ENCODE results near the gene RPE.

Gene RPE

GRCh38 chr2:209974576-209974975, 27.9 kb upstream of the RPE start:
- H3K9ac ChIP-seq (ENCODE audit: low read length), result no peak overlapping the region
- no peaks in the 10 kb centered on the region for H3K36me3 ChIP-seq (ENCODE audit: control insufficient read depth, insufficient read depth, low read length)
- H3K4me1 ChIP-seq (ENCODE audit: control insufficient read depth, insufficient read depth, low read length), result no peaks in the 10 kb centered on the region
- no peak overlapping the region for H3K27ac ChIP-seq (ENCODE audit: low read depth, low read length)
- no peak overlapping the region for H3K4me3 ChIP-seq (ENCODE audit: low read depth, low read length)
- 0 out of 2 replicates have a peak, but pooled peaks cover 3% of the 10 kb centered on the region for H3K27me3 ChIP-seq (ENCODE audit: control insufficient read depth, insufficient read depth, low read length)
- H3K9me3 ChIP-seq (ENCODE audit: control insufficient read depth, insufficient read depth, low read depth, low read length), result no peaks in the 10 kb centered on the region

- no peaks in the 10 kb centered on the region for H3K4me1 ChIP-seq (ENCODE audit: control insufficient read depth, insufficient read depth, low read length)
- H3K4me3 ChIP-seq (ENCODE audit: low read depth, low read length), result no peak overlapping the region
- no peaks in the 10 kb centered on the region for H3K9me3 ChIP-seq (ENCODE audit: control insufficient read depth, insufficient read depth, low read depth, low read length)
- no peaks in the 10 kb centered on the region for H3K36me3 ChIP-seq (ENCODE audit: control insufficient read depth, insufficient read depth, low read length)
- no peak overlapping the region for H3K27ac ChIP-seq (ENCODE audit: low read depth, low read length)
- 0 out of 2 replicates have a peak, but pooled peaks cover 3% of the 10 kb centered on the region for H3K27me3 ChIP-seq (ENCODE audit: control insufficient read depth, insufficient read depth, low read length)
- H3K9ac ChIP-seq (ENCODE audit: low read length), result no peak overlapping the region
These were observed 25.6 kb upstream of the RPE start for GRCh38 chr2:209976698-209977385.

- Histone ChIP-seq H3K4me1 (ENCODE audit: control insufficient read depth, insufficient read depth, low read length) (no peaks in the 10 kb centered on the region), H3K27ac (ENCODE audit: low read depth, low read length) (no peak overlapping the region), H3K27me3 (ENCODE audit: control insufficient read depth, insufficient read depth, low read length) (0 out of 2 replicates have a peak, but pooled peaks cover 3% of the 10 kb centered on the region), H3K9me3 (ENCODE audit: control insufficient read depth, insufficient read depth, low read depth, low read length) (no peaks in the 10 kb centered on the region), H3K4me3 (ENCODE audit: low read depth, low read length) (no peak overlapping the region), H3K9ac (ENCODE audit: low read length) (no peak overlapping the region), H3K36me3 (ENCODE audit: control insufficient read depth, insufficient read depth, low read length) (no peaks in the 10 kb centered on the region)
These were observed 24.8 kb upstream of the RPE start for GRCh38 chr2:209977386-209978239.

GRCh38 chr2:209984291-209984690, 18.1 kb upstream of the RPE start:
- Histone ChIP-seq H3K9me3 (ENCODE audit: control insufficient read depth, insufficient read depth, low read depth, low read length) (no peaks in the 10 kb centered on the region), H3K4me3 (ENCODE audit: low read depth, low read length) (no peak overlapping the region), H3K27ac (ENCODE audit: low read depth, low read length) (no peak overlapping the region), H3K9ac (ENCODE audit: low read length) (no peak overlapping the region), H3K36me3 (ENCODE audit: control insufficient read depth, insufficient read depth, low read length) (no peaks in the 10 kb centered on the region), H3K27me3 (ENCODE audit: control insufficient read depth, insufficient read depth, low read length) (no peaks in the 10 kb centered on the region), H3K4me1 (ENCODE audit: control insufficient read depth, insufficient read depth, low read length) (no peaks in the 10 kb centered on the region)

GRCh38 chr2:209985874-209986273, 16.6 kb upstream of the RPE start:
- Histone ChIP-seq H3K4me1 (ENCODE audit: control insufficient read depth, insufficient read depth, low read length) (no peaks in the 10 kb centered on the region), H3K9me3 (ENCODE audit: control insufficient read depth, insufficient read depth, low read depth, low read length) (no peaks in the 10 kb centered on the region), H3K4me3 (ENCODE audit: low read depth, low read length) (no peak overlapping the region), H3K27me3 (ENCODE audit: control insufficient read depth, insufficient read depth, low read length) (no peaks in the 10 kb centered on the region), H3K27ac (ENCODE audit: low read depth, low read length) (no peak overlapping the region), H3K36me3 (ENCODE audit: control insufficient read depth, insufficient read depth, low read length) (no peaks in the 10 kb centered on the region), H3K9ac (ENCODE audit: low read length) (no peak overlapping the region)

GRCh38 chr2:209986415-209986814, 16.0 kb upstream of the RPE start:
- Histone ChIP-seq H3K9ac (ENCODE audit: low read length) (no peak overlapping the region), H3K27me3 (ENCODE audit: control insufficient read depth, insufficient read depth, low read length) (no peaks in the 10 kb centered on the region), H3K36me3 (ENCODE audit: control insufficient read depth, insufficient read depth, low read length) (no peaks in the 10 kb centered on the region), H3K4me1 (ENCODE audit: control insufficient read depth, insufficient read depth, low read length) (no peaks in the 10 kb centered on the region), H3K4me3 (ENCODE audit: low read depth, low read length) (no peak overlapping the region), H3K9me3 (ENCODE audit: control insufficient read depth, insufficient read depth, low read depth, low read length) (no peaks in the 10 kb centered on the region), H3K27ac (ENCODE audit: low read depth, low read length) (no peak overlapping the region)

- no peak overlapping the region for H3K4me3 ChIP-seq (ENCODE audit: low read depth, low read length)
- no peaks in the 10 kb centered on the region for H3K4me1 ChIP-seq (ENCODE audit: control insufficient read depth, insufficient read depth, low read length)
- no peak overlapping the region for H3K9ac ChIP-seq (ENCODE audit: low read length)
- H3K27me3 ChIP-seq (ENCODE audit: control insufficient read depth, insufficient read depth, low read length), result no peaks in the 10 kb centered on the region
- no peaks in the 10 kb centered on the region for H3K9me3 ChIP-seq (ENCODE audit: control insufficient read depth, insufficient read depth, low read depth, low read length)
- H3K27ac ChIP-seq (ENCODE audit: low read depth, low read length), result no peak overlapping the region
- H3K36me3 ChIP-seq (ENCODE audit: control insufficient read depth, insufficient read depth, low read length), result no peaks in the 10 kb centered on the region
These were observed 14.4 kb upstream of the RPE start for GRCh38 chr2:209988010-209988409.

GRCh38 chr2:209990838-209991237, 11.6 kb upstream of the RPE start:
- no peak overlapping the region for H3K9ac ChIP-seq (ENCODE audit: low read length)
- no peaks in the 10 kb centered on the region for H3K9me3 ChIP-seq (ENCODE audit: control insufficient read depth, insufficient read depth, low read depth, low read length)
- no peaks in the 10 kb centered on the region for H3K27me3 ChIP-seq (ENCODE audit: control insufficient read depth, insufficient read depth, low read length)
- H3K36me3 ChIP-seq (ENCODE audit: control insufficient read depth, insufficient read depth, low read length), result no peaks in the 10 kb centered on the region
- no peak overlapping the region for H3K27ac ChIP-seq (ENCODE audit: low read depth, low read length)
- H3K4me3 ChIP-seq (ENCODE audit: low read depth, low read length), result no peak overlapping the region
- H3K4me1 ChIP-seq (ENCODE audit: control insufficient read depth, insufficient read depth, low read length), result no peaks in the 10 kb centered on the region

- H3K9me3 ChIP-seq (ENCODE audit: control insufficient read depth, insufficient read depth, low read depth, low read length), result no peaks in the 10 kb centered on the region
- H3K4me1 ChIP-seq (ENCODE audit: control insufficient read depth, insufficient read depth, low read length), result no peaks in the 10 kb centered on the region
- H3K27me3 ChIP-seq (ENCODE audit: control insufficient read depth, insufficient read depth, low read length), result no peaks in the 10 kb centered on the region
- no peak overlapping the region for H3K9ac ChIP-seq (ENCODE audit: low read length)
- no peak overlapping the region for H3K4me3 ChIP-seq (ENCODE audit: low read depth, low read length)
- H3K36me3 ChIP-seq (ENCODE audit: control insufficient read depth, insufficient read depth, low read length), result no peaks in the 10 kb centered on the region
- no peak overlapping the region for H3K27ac ChIP-seq (ENCODE audit: low read depth, low read length)
These were observed 8.5 kb upstream of the RPE start for GRCh38 chr2:209993968-209994367.

- Histone ChIP-seq H3K9ac (ENCODE audit: low read length) (no peak overlapping the region), H3K27ac (ENCODE audit: low read depth, low read length) (no peak overlapping the region), H3K36me3 (ENCODE audit: control insufficient read depth, insufficient read depth, low read length) (no peaks in the 10 kb centered on the region), H3K4me3 (ENCODE audit: low read depth, low read length) (no peak overlapping the region), H3K4me1 (ENCODE audit: control insufficient read depth, insufficient read depth, low read length) (0 out of 2 replicates have a peak, but pooled peaks cover 4% of the 10 kb centered on the region), H3K9me3 (ENCODE audit: control insufficient read depth, insufficient read depth, low read depth, low read length) (no peaks in the 10 kb centered on the region), H3K27me3 (ENCODE audit: control insufficient read depth, insufficient read depth, low read length) (no peaks in the 10 kb centered on the region)
These were observed 3.8 kb upstream of the RPE start for GRCh38 chr2:209998596-209998995.

Measured in HUES6 (cell line).